Neutrophil (primary cell): Measurements from ENCODE around the gene RBMS3.
"Not testable (repeated sequence)": the region's sequence is repeated elsewhere in the genome, so short reads cannot be mapped to it uniquely, and the experiment has no call there.

Source experiments
- H3K27ac ChIP-seq: fragments of 200-600 bp; sonication (generic); 2 replicates; pipeline ENCODE4 v1.5.1; 2016; ENCODE audit warnings: mild to moderate bottlenecking, moderate library complexity
- H3K27me3 ChIP-seq: fragments of 200-600 bp; sonication (generic); 2 replicates; pipeline ENCODE4 v1.6.0; 2016; ENCODE audit warnings: mild to moderate bottlenecking
- H3K36me3 ChIP-seq: fragments of 200-600 bp; sonication (generic); 2 replicates; pipeline ENCODE4 v1.5.1; 2017
- H3K4me1 ChIP-seq, 2 experiments: fragments of 200-600 bp in 1 of 2; sonication (generic) in 1 of 2; 1 replicate in 1 of 2; 2 replicates in 1 of 2; pipeline versions ENCODE4 v1.5.1 to v1.6.1; 2013 to 2016; ENCODE audit warnings: low read depth in 1 of 2, low read length in 1 of 2, mild to moderate bottlenecking in 1 of 2, moderate library complexity in 1 of 2; ENCODE audit not compliant: control insufficient read depth in 1 of 2, insufficient read depth in 1 of 2
- H3K4me3 ChIP-seq, 2 experiments: fragments of 200-600 bp in 1 of 2; sonication (generic) in 1 of 2; 1 replicate in 1 of 2; 2 replicates in 1 of 2; pipeline ENCODE4 v1.5.1; 2013 to 2016; ENCODE audit warnings: low read depth in 1 of 2, low read length in 1 of 2, mild to moderate bottlenecking in 1 of 2, moderate library complexity in 1 of 2
- H3K9me3 ChIP-seq: fragments of 200-600 bp; sonication (generic); 2 replicates; pipeline ENCODE4 v1.5.1; 2016
- TF ChIP-seq, protein P1 (sequence below): fragments of 200-600 bp; sonication (generic); IDR thresholded peaks from 2 replicates; pipeline ENCODE4 v1.5.1; 2016; ENCODE audit warnings: antibody characterized with exemption

The RBMS3 gene

DNA sequence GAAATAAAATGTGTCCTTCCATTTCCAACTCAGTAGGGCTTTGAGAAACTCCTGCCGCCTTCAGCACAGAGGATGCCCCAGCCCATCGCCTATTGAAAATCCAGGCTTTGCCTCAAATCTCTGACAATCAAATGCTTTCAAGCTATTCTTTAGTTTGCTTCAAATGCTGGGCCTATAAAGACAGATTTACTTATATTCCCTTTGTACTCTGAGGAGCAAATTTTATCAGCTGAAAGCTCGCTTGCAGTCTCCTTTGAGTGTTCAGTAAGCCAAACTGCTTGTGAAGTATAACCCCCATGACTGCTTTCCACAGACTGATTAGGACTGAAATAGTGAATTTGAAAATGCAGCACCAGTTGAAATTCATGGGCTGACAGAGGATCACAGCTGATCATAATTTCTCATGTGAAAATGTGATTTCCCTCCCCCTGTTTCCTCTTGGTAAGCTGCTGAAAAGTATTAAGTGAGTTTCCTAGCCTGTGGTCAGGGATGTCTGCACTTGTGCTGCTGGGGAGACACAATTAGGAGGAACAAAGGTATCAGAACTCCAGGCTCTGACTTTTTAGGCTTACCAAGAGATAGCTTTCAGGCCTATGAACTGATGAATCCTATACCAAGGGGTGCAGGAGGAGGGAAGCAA is 762.2 kb downstream of the RBMS3 start:
- Histone ChIP-seq H3K4me1 (peaks cover 23 to 27% of the 10 kb centered on the region in 2 experiments), H3K36me3 (no peaks in the 10 kb centered on the region), H3K27ac (no peak overlapping the region)

DNA sequence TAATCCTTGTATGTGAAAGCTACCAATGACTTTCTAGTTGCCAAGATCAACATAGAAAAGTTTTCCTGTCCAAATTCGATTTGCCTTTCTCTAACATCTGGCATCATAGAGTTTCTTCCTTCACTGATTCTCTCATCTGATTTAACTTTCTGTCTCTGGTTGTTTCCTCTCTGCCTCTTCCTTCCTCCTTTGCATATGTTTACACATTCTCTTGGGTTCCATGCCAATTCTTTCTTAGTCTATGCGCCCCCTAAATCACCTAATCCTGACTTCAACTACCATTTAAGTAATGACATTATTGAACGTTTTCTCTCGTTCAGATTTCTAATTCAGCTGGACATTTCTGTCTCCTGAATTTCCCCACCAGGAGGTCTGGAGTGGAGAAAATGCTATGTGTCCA is 763.6 kb downstream of the RBMS3 start:
- H3K4me3 ChIP-seq: no peak overlapping the region
- peaks cover 23 to 27% of the 10 kb centered on the region in 2 experiments for H3K4me1 ChIP-seq
- H3K27me3 ChIP-seq: no peaks in the 10 kb centered on the region
- no peak overlapping the region for H3K27ac ChIP-seq
- no peaks in the 10 kb centered on the region for H3K36me3 ChIP-seq
- TF ChIP-seq, protein P1, sequence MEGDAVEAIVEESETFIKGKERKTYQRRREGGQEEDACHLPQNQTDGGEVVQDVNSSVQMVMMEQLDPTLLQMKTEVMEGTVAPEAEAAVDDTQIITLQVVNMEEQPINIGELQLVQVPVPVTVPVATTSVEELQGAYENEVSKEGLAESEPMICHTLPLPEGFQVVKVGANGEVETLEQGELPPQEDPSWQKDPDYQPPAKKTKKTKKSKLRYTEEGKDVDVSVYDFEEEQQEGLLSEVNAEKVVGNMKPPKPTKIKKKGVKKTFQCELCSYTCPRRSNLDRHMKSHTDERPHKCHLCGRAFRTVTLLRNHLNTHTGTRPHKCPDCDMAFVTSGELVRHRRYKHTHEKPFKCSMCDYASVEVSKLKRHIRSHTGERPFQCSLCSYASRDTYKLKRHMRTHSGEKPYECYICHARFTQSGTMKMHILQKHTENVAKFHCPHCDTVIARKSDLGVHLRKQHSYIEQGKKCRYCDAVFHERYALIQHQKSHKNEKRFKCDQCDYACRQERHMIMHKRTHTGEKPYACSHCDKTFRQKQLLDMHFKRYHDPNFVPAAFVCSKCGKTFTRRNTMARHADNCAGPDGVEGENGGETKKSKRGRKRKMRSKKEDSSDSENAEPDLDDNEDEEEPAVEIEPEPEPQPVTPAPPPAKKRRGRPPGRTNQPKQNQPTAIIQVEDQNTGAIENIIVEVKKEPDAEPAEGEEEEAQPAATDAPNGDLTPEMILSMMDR: no peak
- no peaks in the 10 kb centered on the region for H3K9me3 ChIP-seq

More for the DNA sequence above, 762.2 kb downstream of the RBMS3 start:
- Histone ChIP-seq H3K9me3 (no peaks in the 10 kb centered on the region), H3K4me3 (no peak overlapping the region), H3K27me3 (no peaks in the 10 kb centered on the region)
- TF ChIP-seq, protein P1: no peak

DNA sequence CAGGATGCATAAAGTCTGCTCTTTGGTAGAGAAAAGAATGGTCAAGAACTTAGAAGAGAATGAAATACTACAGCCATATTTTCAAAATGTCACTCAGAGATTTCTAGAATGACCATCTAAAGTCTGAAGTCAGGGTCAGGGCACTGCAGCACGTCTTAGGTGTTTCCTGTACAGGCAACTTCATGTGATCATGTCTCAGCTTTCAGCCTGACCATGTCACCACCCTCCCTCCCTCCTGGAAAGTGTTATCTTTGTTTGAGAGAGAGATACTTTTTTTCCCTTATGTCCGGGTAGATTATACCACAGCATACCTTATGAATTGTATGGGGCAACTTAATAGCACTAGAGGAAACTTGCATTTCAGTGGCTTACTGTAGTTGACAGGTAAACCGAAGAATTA is 767.6 kb downstream of the RBMS3 start:
- Histone ChIP-seq H3K27ac (no peak overlapping the region), H3K9me3 (no peaks in the 10 kb centered on the region), H3K4me3 (no peak overlapping the region), H3K27me3 (no peaks in the 10 kb centered on the region), H3K4me1 (no peaks in the 10 kb centered on the region), H3K36me3 (no peaks in the 10 kb centered on the region)
- TF ChIP-seq, protein P1: no peak

DNA sequence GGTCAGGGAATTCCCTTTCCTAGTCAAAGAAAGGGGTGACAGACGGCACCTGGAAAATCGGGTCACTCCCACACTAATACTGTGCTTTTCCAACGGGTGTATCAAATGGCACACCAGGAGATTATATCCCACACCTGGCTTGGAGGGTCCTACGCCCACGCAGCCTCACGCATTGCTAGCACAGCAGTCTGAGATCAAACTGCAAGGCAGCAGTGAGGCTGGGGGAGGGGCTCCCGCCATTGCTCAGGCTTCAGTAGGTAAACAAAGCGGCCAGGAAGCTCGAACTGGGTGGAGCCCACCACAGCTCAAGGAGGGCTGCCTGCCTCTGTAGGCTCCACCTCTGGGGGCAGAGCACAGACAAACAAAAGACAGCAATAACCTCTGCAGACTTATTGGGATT is 769.2 kb downstream of the RBMS3 start:
- H3K27me3 ChIP-seq, H3K9me3 ChIP-seq, H3K36me3 ChIP-seq, H3K4me3 ChIP-seq, H3K4me1 ChIP-seq, H3K27ac ChIP-seq: not testable (repeated sequence)

DNA sequence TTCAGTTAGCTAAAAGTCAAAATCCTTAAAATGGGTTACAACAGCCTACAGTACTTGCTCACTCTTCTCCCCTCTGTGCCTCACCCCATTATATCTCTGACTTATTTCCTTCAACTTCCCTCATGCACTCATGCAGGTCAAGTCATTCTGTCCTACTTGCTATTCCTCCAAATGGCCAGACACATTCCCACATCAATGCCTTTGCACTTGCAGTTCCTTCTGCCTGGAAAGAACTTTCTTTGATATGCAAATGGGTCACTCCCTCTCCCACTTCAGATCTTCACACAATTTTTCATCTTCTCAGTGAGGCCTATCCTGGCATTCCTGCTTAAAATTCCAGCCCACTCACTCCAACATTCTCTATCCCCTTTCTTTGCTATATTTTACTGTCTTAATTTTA is 778.4 kb downstream of the RBMS3 start:
- TF ChIP-seq, protein P1: no peak
- Histone ChIP-seq H3K4me3 (no peak overlapping the region), H3K27me3 (no peaks in the 10 kb centered on the region), H3K4me1 (no peaks in the 10 kb centered on the region), H3K9me3 (no peaks in the 10 kb centered on the region), H3K27ac (no peak overlapping the region), H3K36me3 (no peaks in the 10 kb centered on the region)
